Neural cell (in vitro differentiated cells): ENCODE data around the gene MYO1G.

Experiments used
- EZH2 ChIP-seq: fragments of 200-600, 300-800 bp; shearing (Covaris generic), sonication (generic); IDR thresholded peaks from 2 replicates; pipeline ENCODE4 v1.6.1; 2014; ENCODE audit warnings: antibody characterized with exemption, low read length, borderline replicate concordance, mild to moderate bottlenecking; ENCODE audit not compliant: insufficient read depth, poor library complexity, severe bottlenecking
- TF ChIP-seq, protein P1 (sequence below): fragments of 450-650 bp; IDR thresholded peaks from 2 replicates; pipeline ENCODE4 v1.5.1; 2014; ENCODE audit warnings: antibody characterized with exemption, mild to moderate bottlenecking, moderate library complexity; ENCODE audit not compliant: poor library complexity, severe bottlenecking

DNA sequence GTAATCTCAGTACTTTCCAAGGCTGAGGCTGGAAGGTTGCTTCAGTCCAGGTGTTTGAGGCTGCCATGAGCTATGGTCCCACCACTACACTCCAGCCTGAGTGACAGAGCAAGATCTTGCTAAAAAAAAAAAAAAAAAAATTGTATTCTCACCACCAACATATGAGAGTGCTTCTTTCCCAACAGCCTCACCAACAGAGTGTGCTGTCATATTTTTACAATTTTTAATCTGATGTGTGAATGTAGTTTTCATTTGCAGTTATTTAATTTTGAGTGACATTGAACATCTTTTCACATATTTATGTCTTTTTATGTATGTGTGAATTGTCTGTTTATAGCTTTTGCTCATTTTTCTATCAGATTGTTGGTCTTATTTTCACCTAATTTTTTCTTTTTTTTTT is 35.2 kb downstream of the MYO1G start:
- TF ChIP-seq, protein P1, sequence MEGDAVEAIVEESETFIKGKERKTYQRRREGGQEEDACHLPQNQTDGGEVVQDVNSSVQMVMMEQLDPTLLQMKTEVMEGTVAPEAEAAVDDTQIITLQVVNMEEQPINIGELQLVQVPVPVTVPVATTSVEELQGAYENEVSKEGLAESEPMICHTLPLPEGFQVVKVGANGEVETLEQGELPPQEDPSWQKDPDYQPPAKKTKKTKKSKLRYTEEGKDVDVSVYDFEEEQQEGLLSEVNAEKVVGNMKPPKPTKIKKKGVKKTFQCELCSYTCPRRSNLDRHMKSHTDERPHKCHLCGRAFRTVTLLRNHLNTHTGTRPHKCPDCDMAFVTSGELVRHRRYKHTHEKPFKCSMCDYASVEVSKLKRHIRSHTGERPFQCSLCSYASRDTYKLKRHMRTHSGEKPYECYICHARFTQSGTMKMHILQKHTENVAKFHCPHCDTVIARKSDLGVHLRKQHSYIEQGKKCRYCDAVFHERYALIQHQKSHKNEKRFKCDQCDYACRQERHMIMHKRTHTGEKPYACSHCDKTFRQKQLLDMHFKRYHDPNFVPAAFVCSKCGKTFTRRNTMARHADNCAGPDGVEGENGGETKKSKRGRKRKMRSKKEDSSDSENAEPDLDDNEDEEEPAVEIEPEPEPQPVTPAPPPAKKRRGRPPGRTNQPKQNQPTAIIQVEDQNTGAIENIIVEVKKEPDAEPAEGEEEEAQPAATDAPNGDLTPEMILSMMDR = no peak
- no peak for TF ChIP-seq EZH2
